HCT116 (cell line): ENCODE results near the gene MTX2.

Experiments
- CBX3 ChIP-seq: IDR thresholded peaks from 2 replicates; pipeline ENCODE4 v1.6.1; 2012; ENCODE audit warnings: low read depth
- CTCF ChIP-seq, 3 experiments: fragments of 200-600 bp in 1 of 3; sonication (generic) in 1 of 3; IDR thresholded peaks in 2 of 3; conservative IDR thresholded peaks in 1 of 3; 2 replicates each; pipeline ENCODE4 v1.5.1; 2012 to 2017; ENCODE audit warnings: low read depth in 2 of 3, low read length in 2 of 3, antibody characterized with exemption in 1 of 3, borderline replicate concordance in 1 of 3, control low read depth in 1 of 3, mild to moderate bottlenecking in 1 of 3, mixed read lengths in 1 of 3, mixed run types in 1 of 3, moderate library complexity in 1 of 3; ENCODE audit not compliant: insufficient read depth in 1 of 3
- ELF1 ChIP-seq: IDR thresholded peaks from 2 replicates; pipeline ENCODE4 v1.6.1; 2012; ENCODE audit warnings: low read depth, borderline replicate concordance
- EZH2 ChIP-seq: fragments of 200-600 bp; sonication (generic); IDR thresholded peaks from 2 replicates; pipeline ENCODE4 v1.6.1; 2017; ENCODE audit warnings: antibody characterized with exemption, mixed run types
- EZH2phosphoT487 ChIP-seq: fragments of 200-600 bp; IDR thresholded peaks from 2 replicates; pipeline ENCODE4 v1.6.1; 2018; ENCODE audit warnings: antibody characterized with exemption, borderline replicate concordance
- MAX ChIP-seq: IDR thresholded peaks from 2 replicates; pipeline ENCODE4 v1.6.1; 2012
- POLR2A ChIP-seq: IDR thresholded peaks from 2 replicates; pipeline ENCODE4 v1.7.0; 2011; ENCODE audit warnings: borderline replicate concordance; ENCODE audit not compliant: insufficient read depth, insufficient read length; ENCODE audit errors: extremely low read depth
- POLR2AphosphoS5 ChIP-seq: IDR thresholded peaks from 2 replicates; pipeline ENCODE4 v1.6.1; 2011; ENCODE audit warnings: mild to moderate bottlenecking, low read depth, low read length, moderate library complexity
- SIN3A ChIP-seq: IDR thresholded peaks from 2 replicates; pipeline ENCODE4 v1.6.1; 2012; ENCODE audit warnings: low read depth
- SP1 ChIP-seq: IDR thresholded peaks from 2 replicates; pipeline ENCODE4 v1.6.1; 2012; ENCODE audit warnings: low read depth
- YY1 ChIP-seq: IDR thresholded peaks from 2 replicates; pipeline ENCODE4 v1.6.1; 2011; ENCODE audit warnings: low read length, low read depth, moderate library complexity, mild to moderate bottlenecking; ENCODE audit not compliant: insufficient replicate concordance; ENCODE audit errors: extremely low read depth
- ZFX ChIP-seq: fragments of 450-650 bp; IDR thresholded peaks from 2 replicates; pipeline ENCODE4 v1.6.1; 2017

- TF ChIP-seq MAX, result no peak
- no peak for TF ChIP-seq SIN3A
- no peak for TF ChIP-seq CTCF (IDR thresholded peaks at IDR 0.05 in 2 of 3, conservative IDR thresholded peaks at IDR 0.05 in 1 of 3; ENCODE audit: borderline replicate concordance in 1 of 3, insufficient read depth in 1 of 3, low read depth in 2 of 3, low read length in 2 of 3)
- TF ChIP-seq SP1, result no peak
- no peak for TF ChIP-seq ZFX
- TF ChIP-seq EZH2, result no peak
- TF ChIP-seq POLR2A, result peak; percentile 92
- TF ChIP-seq YY1, result peak; percentile 17
- no peak for TF ChIP-seq EZH2phosphoT487
- no peak for TF ChIP-seq POLR2AphosphoS5
- TF ChIP-seq CBX3, result no peak
- no peak for TF ChIP-seq ELF1
Measured at GRCh38 chr2:176268976-176269318, 295 bp upstream of the MTX2 start.
